Osteocyte (in vitro differentiated cells): ENCODE results near the gene FHIT. TPM values are rescaled to one million over a fixed set of nuclear protein-coding genes. Genes with fewer than 3 reads are reported as not detected.

Source experiments
- DNase-seq: peaks from one replicate; pipeline ENCODE4 v3.0.0; 2021; ENCODE audit warnings: mixed read lengths; ENCODE audit not compliant: unreplicated experiment; ENCODE audit errors: extremely low spot score
- H3K27ac Mint-ChIP-seq: one replicate; pipeline ENCODE4 v1.8.0; 2021; ENCODE audit warnings: mild to moderate bottlenecking, mixed read lengths; ENCODE audit not compliant: unreplicated experiment
- H3K27me3 Mint-ChIP-seq: one replicate; pipeline ENCODE4 v1.8.0; 2021; ENCODE audit warnings: mixed read lengths; ENCODE audit not compliant: unreplicated experiment
- H3K36me3 Mint-ChIP-seq: one replicate; pipeline ENCODE4 v1.8.0; 2021; ENCODE audit warnings: mixed read lengths; ENCODE audit not compliant: unreplicated experiment
- H3K4me1 Mint-ChIP-seq: one replicate; pipeline ENCODE4 v1.8.0; 2021; ENCODE audit warnings: mixed read lengths; ENCODE audit not compliant: unreplicated experiment
- H3K4me3 Mint-ChIP-seq: one replicate; pipeline ENCODE4 v1.8.0; 2021; ENCODE audit warnings: mild to moderate bottlenecking, moderate library complexity, mixed read lengths; ENCODE audit not compliant: unreplicated experiment
- H3K9me3 Mint-ChIP-seq: one replicate; pipeline ENCODE4 v1.8.0; 2021; ENCODE audit warnings: mixed read lengths; ENCODE audit not compliant: unreplicated experiment
- CTCF ChIP-seq: fragments of 200-600 bp; sonication (generic); IDR thresholded peaks from 2 replicates; pipeline ENCODE4 v1.5.0; 2021; ENCODE audit warnings: antibody characterized with exemption, mild to moderate bottlenecking, moderate library complexity
- microRNA-seq: library from miRNA; unstranded; fragments of <30 nt; microRNA quantifications from one replicate; pipeline ENCODE4 v1.1.0, GENCODE V29; 2020; ENCODE audit not compliant: unreplicated experiment
- total RNA-seq: library from RNA; stranded (reverse); gene quantifications from 2 replicates; pipeline ENCODE4 v1.2.1, GENCODE V29; 2021

Gene FHIT
- total RNA-seq, 1 donor from 2014 or later, result 2.3 TPM

GRCh38 chr3:59709702-59710553, 1541.3 kb downstream of the FHIT start:
- H3K9me3 Mint-ChIP-seq, result no peaks in the 10 kb centered on the region
- no peak overlapping the region for H3K27ac Mint-ChIP-seq
- H3K4me1 Mint-ChIP-seq, result no peaks in the 10 kb centered on the region
- peaks cover 13% of the 10 kb centered on the region for H3K27me3 Mint-ChIP-seq
- no peak overlapping the region for H3K4me3 Mint-ChIP-seq
- no peak for DNase-seq
- TF ChIP-seq CTCF, result no peak
- H3K36me3 Mint-ChIP-seq, result no peaks in the 10 kb centered on the region

- Mint-ChIP-seq H3K27ac (no peak overlapping the region), H3K36me3 (no peaks in the 10 kb centered on the region), H3K4me1 (no peaks in the 10 kb centered on the region), H3K9me3 (no peaks in the 10 kb centered on the region), H3K27me3 (peaks cover 10% of the 10 kb centered on the region), H3K4me3 (no peak overlapping the region)
- no peak for TF ChIP-seq CTCF
- no peak for DNase-seq
Measured at GRCh38 chr3:59708202-59708601, 1543.0 kb downstream of the FHIT start.

GRCh38 chr3:59704292-59704691, 1547.0 kb downstream of the FHIT start:
- Mint-ChIP-seq H3K9me3 (no peaks in the 10 kb centered on the region), H3K4me1 (no peaks in the 10 kb centered on the region), H3K4me3 (no peak overlapping the region), H3K27me3 (no peaks in the 10 kb centered on the region), H3K27ac (no peak overlapping the region), H3K36me3 (no peaks in the 10 kb centered on the region)
- no peak for TF ChIP-seq CTCF
- DNase-seq, result no peak

GRCh38 chr3:59699648-59700320, 1551.5 kb downstream of the FHIT start:
- H3K4me3 Mint-ChIP-seq, result no peak overlapping the region

More at GRCh38 chr3:59699648-59700320, 1551.5 kb downstream of the FHIT start:
- Mint-ChIP-seq H3K27me3 (no peaks in the 10 kb centered on the region), H3K36me3 (no peaks in the 10 kb centered on the region), H3K27ac (no peak overlapping the region), H3K9me3 (peaks cover 5% of the 10 kb centered on the region), H3K4me1 (no peaks in the 10 kb centered on the region)
- no peak for TF ChIP-seq CTCF
- no peak for DNase-seq

Small RNA genes lying within 50 kb of the gene (microRNA-seq; reads per million reads assigned to microRNA genes)
- not detected for gene MIR548BB
